ENCODE data around the gene LRRK2. TPM values are rescaled to one million over a fixed set of nuclear protein-coding genes. Genes with fewer than 3 reads are reported as not detected.

The LRRK2 gene
- total and polyA plus RNA-seq, 2 of the 13 experiments (the other 11 are each of a cell fraction or from before 2014, with no cell fraction given), result not detected

GRCh38 chr12:40309001-40309400 is 84.2 kb downstream of the LRRK2 start (continued):
- TF ChIP-seq ZHX2 (IDR thresholded peaks at IDR 0.05; ENCODE audit: low read depth) (no peak), ZHX2 (CRISPR knock-in tag; IDR thresholded peaks at IDR 0.05; ENCODE audit: borderline replicate concordance) (no peak), MXD1 (CRISPR knock-in tag; IDR thresholded peaks at IDR 0.05) (no peak), IRX3 (CRISPR knock-in tag; IDR thresholded peaks at IDR 0.05; ENCODE audit: borderline replicate concordance, low read depth) (no peak), MED13 (CRISPR knock-in tag; IDR thresholded peaks at IDR 0.05) (no peak), REPIN1 (CRISPR knock-in tag; IDR thresholded peaks at IDR 0.05; ENCODE audit: borderline replicate concordance, low read depth) (no peak), AFF4 (CRISPR knock-in tag; IDR thresholded peaks at IDR 0.05) (no peak), KDM5A (IDR thresholded peaks at IDR 0.05; ENCODE audit: borderline replicate concordance, low read length) (no peak), ZNF550 (CRISPR knock-in tag; IDR thresholded peaks at IDR 0.05; ENCODE audit: borderline replicate concordance) (no peak)
